Measurements from ENCODE around the gene HBS1L.
"Not testable (repeated sequence)": the region's sequence is repeated elsewhere in the genome, so short reads cannot be mapped to it uniquely, and the experiment has no call there.

Gene HBS1L

DNA sequence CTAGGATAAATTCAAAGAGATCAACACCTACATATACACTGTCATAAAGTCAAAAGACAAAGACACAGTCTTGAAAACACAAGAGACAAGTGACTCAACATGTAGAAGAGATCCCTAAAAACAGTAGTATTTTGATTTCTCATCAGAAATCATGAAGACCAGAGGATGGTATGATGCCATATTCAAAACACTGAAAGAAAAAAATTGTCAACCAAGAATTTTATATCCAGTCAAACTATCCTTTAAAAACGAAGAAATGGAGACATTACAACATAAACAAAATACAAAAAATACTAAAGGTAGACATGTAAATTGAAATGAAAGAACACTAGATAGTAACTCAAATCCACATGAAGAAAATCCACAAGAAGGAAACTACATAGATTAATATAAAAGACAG is 27.3 kb upstream of the HBS1L start:
- in situ Hi-C loops (cut with MboI; ENCODE audit: low sequenced_read_pairs): no loop called here

DNA sequence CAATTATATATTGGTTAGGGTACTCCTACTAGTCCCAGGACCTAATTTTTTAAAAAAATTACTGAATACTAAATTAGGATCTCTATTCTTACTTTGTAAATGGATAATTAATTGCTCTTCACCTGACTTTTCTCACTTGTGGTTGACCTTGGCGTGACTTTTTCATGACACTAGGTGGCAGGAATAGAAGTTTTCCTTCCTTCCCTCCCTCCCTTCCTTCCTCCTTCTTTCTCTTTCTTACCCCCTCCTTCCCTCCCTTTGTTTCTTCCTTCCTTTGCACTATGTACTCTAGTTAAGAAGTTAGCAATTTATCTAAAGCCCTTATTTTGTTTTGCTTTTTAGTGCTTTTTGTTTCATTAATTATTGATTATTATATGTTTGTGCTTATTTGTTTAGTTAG is 20.4 kb upstream of the HBS1L start:
- in situ Hi-C loops (cut with MboI; ENCODE audit: low sequenced_read_pairs): no loop called here

DNA sequence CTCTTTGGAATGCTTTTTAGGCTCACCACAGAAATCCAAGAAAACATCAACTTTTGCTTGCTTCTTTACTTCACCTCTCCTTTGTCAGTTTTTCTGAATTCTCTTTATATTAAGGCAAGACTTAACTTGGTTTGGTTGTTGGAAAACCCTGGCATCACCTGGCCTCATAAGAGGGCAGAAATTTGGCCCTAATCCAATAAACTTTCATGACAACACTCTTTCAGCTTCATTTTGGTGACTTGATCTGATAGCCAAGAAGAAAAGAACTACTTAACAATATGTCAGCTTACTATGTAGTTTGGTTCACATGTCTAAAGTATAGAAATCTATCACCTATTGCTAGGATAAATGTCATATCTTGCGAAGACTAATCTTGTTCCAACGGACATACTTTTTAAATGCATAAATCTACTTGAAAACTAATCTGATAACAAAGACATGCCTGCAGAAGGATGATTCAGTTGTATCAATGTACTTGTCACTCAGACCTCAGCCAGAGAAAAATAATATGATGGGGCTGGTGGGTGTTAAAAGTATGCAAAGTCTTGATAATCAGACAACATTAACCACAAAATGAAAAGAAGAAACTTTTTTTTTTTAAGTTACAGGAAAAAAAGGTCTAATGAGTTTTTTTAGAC is 19.3 kb upstream of the HBS1L start:
- in situ Hi-C loops (cut with MboI; ENCODE audit: low sequenced_read_pairs): no loop called here

- in situ Hi-C loops (cut with MboI; ENCODE audit: low sequenced_read_pairs): no loop called here
Observed at GRCh38 chr6:135073217-135073616, 18.6 kb upstream of the HBS1L start.

DNA sequence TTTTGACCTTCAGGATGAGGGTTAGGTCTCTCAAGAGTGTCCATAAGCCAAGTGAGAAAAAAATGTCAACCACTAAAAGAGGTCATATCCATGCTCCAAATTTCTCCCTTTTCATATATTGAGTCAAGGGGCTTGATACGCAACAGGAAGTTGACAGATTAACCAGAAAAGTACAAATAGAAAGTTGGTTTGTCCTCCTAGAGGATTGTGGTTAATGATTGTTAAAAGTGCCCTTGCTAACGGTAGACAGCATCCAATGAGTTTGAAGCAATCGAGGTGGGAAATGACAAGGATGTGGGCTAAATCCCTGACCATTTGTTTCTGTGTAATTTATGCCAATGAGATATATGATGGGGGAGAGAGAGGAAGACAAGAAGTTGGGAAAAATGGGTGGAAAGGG is 18.1 kb upstream of the HBS1L start:
- in situ Hi-C loops (cut with MboI; ENCODE audit: low sequenced_read_pairs): no loop called here

DNA sequence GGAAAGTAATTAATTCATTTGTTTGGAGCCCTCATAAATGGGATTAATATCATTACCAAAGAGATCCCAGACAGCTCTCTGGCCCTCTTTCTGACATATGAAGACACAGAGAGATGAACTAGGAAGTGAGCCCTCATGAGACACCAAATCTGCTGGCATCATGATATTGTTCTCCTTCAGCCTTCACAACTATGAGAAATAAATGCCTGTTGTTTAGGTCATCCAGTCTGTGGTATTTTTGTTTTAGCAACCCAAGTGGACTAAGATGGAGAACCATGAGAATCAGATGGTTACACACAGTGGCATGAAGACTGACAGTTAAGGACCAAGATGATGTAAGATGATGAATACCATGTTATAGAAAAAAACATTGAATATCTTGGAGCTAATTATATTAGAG is 16.9 kb upstream of the HBS1L start:
- in situ Hi-C loops (cut with MboI; ENCODE audit: low sequenced_read_pairs): no loop called here

DNA sequence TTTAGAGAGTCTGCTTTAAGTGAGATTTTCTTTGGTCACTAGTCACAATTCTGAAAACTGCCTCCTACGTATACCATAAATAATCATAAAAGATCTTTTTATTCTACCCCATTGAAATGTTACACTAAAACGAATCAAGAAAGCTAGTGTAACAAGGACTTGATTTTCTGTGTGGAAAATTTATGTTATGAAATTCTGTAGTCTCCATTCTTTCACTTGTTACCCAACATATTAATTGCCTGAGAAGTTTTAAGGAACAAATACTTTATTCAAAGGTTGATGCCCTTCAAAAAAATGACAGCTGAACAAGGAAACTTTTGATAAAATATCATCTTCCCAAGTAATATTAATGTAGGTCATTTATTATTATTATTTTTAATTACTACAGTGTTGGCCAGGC is 13.3 kb upstream of the HBS1L start:
- in situ Hi-C loops (cut with MboI; ENCODE audit: low sequenced_read_pairs): no loop called here

GRCh38 chr6:135066806-135067205 is 12.2 kb upstream of the HBS1L start:
- in situ Hi-C loops (cut with MboI; ENCODE audit: low sequenced_read_pairs): no loop called here

GRCh38 chr6:135066397-135066796 is 11.8 kb upstream of the HBS1L start:
- in situ Hi-C loops (cut with MboI; ENCODE audit: low sequenced_read_pairs): no loop called here

DNA sequence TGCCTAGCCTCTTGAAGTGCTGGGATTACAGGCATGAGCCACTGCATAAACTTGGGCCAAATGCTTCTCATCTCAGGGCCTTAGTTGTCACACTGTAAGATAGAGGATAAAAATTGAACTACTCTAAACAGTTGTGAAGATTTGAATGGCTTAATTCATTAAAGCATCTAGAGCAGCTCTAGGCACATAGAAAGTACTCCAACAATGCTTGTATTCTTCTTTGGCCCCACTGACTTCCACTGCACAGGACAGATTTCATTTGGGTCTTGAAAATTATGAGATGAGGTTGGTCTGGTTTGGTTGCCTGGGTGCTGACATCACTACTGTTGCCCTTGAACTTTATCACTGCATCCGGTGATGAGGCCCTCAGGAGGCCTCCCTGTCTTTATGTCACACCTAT is 10.0 kb upstream of the HBS1L start:
- in situ Hi-C loops (cut with MboI; ENCODE audit: low sequenced_read_pairs): no loop called here

- in situ Hi-C loops (cut with MboI; ENCODE audit: low sequenced_read_pairs): no loop called here
Observed at GRCh38 chr6:135063926-135064325, 9.3 kb upstream of the HBS1L start.

GRCh38 chr6:135062735-135063134 is 8.1 kb upstream of the HBS1L start:
- in situ Hi-C loops (cut with MboI; ENCODE audit: low sequenced_read_pairs): no loop called here

DNA sequence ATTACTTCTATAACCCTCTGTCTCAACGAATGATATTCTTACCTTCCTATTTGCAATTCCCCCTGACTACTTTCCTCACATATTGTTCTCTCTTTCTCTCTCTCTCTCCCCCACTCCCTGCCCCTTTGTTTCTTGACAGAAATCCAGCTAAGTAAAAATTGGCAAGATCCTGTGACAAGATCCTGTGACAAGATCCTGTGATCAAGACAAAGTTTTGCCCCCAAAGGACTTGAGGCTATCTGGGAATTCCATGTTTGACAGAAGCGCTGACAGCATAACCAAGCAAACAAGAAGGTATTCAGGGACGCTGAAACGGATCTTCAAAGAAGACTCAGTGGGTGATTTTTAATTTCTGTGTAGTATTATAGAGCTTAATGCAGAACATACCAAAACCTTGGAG is 5.5 kb upstream of the HBS1L start:
- in situ Hi-C loops (cut with MboI; ENCODE audit: low sequenced_read_pairs): no loop called here

DNA sequence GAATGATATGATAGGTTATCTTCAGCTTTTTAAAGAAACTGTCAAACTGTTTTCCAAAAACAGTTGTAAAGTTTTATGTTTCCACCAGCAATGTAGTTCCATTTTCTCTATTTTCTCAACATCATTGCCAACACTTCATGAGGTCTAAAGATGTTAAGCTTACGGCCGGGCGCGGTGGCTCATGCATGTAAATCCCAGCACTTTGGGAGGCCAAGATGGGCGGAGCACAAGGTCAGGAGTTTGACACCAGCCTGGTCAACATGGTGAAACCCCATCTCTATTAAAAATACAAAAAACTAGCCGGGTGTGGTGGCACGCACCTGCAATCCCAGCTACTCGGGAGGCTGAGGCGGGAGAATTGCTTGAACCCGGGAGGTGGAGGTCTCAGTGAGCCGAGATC is 3.7 kb upstream of the HBS1L start:
- in situ Hi-C loops (cut with MboI; ENCODE audit: low sequenced_read_pairs): not testable (repeated sequence)

GRCh38 chr6:135056632-135057031 is 2.0 kb upstream of the HBS1L start:
- in situ Hi-C loops (cut with MboI; ENCODE audit: low sequenced_read_pairs): no loop called here

GRCh38 chr6:135054226-135054568 is 425 bp downstream of the HBS1L start:
- in situ Hi-C loops (cut with MboI; ENCODE audit: low sequenced_read_pairs): no loop called here

DNA sequence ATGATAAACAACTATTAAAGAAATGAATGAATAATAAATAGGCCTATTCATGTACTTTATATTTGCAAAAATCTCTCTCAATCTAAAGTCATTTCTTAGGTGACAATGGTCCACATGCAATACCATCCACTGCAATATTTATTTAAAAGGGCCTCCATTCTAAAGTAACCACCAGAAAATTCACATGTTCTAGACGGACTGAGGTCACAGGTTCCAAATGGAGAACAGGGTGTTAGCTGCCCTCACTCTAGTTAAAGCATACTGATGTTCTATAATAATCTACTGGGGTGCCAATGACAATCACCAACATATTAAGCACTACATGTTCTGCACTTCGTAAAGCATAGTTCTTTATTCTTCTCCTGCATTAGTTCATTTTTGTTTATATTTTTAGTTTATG is 1.2 kb downstream of the HBS1L start:
- in situ Hi-C loops (cut with MboI; ENCODE audit: low sequenced_read_pairs): no loop called here

DNA sequence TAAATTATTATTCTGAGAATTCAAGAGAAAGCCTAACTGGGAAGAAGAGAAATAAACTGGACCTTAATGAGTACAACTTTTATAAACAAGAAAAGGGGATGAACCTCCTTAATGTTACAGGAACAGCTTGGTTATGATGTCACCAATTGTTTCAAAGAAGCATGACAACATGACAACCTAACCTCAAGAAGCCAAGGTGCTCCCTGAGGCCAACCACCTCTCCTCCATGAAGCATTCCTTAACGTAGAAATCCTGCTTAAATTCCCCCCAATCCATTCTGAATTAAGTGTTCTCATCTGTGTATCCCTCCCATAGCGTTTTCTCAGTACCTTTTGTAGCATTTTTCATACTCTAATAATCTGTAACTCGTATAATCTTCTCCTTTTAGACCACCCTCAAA is 1.7 kb downstream of the HBS1L start:
- in situ Hi-C loops (cut with MboI; ENCODE audit: low sequenced_read_pairs): no loop called here

GRCh38 chr6:135048915-135049314 is 5.7 kb downstream of the HBS1L start:
- in situ Hi-C loops (cut with MboI; ENCODE audit: low sequenced_read_pairs): no loop called here

DNA sequence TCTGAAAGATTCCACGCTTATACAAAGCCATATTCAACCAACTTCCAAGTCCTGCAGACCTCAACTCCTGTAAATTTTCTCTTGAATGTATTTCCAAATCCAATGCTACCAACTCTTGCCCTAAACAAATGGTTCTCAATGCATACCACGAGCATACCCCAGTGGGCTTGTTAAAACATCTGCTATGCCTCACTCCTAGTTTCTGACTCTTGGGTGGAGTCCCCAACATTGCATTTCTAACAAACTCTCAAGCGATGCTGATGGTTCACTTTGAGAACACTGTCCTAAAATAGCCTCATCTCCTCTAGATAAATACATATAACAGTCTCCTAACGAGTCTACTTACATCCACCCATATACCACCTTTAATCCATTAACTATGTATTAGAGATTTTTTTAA is 7.3 kb downstream of the HBS1L start:
- in situ Hi-C loops (cut with MboI; ENCODE audit: low sequenced_read_pairs): no loop called here

DNA sequence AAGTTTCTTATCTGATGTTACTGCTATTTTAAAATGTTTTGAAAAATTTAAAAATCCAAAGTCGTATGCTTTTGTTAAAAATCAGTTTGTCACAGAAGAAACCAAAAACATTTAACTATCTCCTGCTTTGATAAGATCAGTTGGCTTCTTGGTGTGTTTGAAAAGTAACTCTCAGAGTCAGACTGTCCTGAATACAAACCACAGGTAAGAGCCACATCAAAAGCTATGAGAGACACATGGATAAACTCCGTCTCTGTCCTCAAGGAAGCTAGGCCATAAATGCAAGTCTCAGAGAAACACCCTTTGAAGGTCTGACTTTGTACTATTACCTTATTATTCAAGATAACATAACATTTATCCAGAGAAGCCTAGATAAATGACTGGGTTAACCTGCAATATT is 7.7 kb downstream of the HBS1L start:
- in situ Hi-C loops (cut with MboI; ENCODE audit: low sequenced_read_pairs): no loop called here

- in situ Hi-C loops (cut with MboI; ENCODE audit: low sequenced_read_pairs): no loop called here
Observed at GRCh38 chr6:135044639-135045038, 10.0 kb downstream of the HBS1L start.

DNA sequence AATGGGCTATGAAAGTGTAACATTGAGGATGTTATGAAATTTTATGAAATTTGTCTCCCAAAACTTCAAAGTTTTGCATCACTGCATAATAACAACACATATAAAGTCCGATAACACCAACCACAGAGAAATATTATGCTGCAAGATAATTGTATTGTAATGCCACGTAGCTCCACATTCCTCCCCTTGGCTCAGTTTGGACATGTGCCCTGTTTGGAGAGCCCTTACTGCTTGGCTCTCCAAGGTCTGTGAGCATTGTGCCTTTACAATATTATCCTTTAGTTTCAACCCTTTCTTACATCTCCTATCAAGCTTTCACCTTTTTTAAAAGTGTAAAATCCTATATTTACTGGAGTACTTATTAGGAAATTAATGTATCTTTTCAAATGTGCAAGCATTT is 10.8 kb downstream of the HBS1L start:
- in situ Hi-C loops (cut with MboI; ENCODE audit: low sequenced_read_pairs): no loop called here

DNA sequence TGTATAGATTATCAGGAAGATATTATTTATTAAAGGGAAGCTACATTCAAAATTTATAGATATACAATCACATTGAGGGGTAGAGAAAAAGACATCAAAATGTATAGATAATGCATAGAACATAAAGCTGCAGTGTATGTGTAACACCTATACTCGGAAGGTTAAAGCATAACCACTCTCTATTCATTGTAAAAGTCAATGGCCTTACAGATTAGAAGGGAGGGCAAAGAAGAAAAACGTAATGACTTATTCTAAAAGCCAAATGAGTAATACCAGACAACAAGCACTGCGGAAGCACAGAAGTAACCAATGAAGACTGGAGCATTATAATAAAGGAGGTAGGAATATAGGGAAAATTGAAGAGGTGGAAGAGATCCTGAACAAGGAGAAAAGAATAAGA is 11.3 kb downstream of the HBS1L start:
- in situ Hi-C loops (cut with MboI; ENCODE audit: low sequenced_read_pairs): no loop called here

Measured in HL-60/S4 treated with phorbol 12-myristate 13-acetate at 8.2 ng/mL for 4 days and 3 days (cell line).